K562 (cell line): Measurements from ENCODE around the gene SNRPD2. TPM values are rescaled to one million over a fixed set of nuclear protein-coding genes. Genes with fewer than 3 reads are reported as not detected.

Experiments
- ETS1 ChIP-seq: conservative IDR thresholded peaks from 2 replicates; pipeline ENCODE4 v1.6.1; 2011; ENCODE audit warnings: low read depth, mild to moderate bottlenecking, low read length; ENCODE audit not compliant: control insufficient read depth
- KAT8 ChIP-seq: fragments of 450-650 bp; IDR thresholded peaks from 2 replicates; pipeline ENCODE4 v1.6.1; 2016; ENCODE audit warnings: low read depth, mild to moderate bottlenecking
- KHSRP ChIP-seq: fragments of 450-650 bp; IDR thresholded peaks from 2 replicates; pipeline ENCODE4 v1.6.1; 2017
- MLX ChIP-seq, 2 experiments: fragments of 450-650 bp in 1 of 2; sonication (generic) in 1 of 2; formaldehyde crosslinking; conservative IDR thresholded peaks; 2 replicates each; pipeline versions ENCODE4 v1.4.0 to v1.8.1; 2020 to 2022; ENCODE audit warnings: mild to moderate bottlenecking in 1 of 2, missing genetic modification reagents in 1 of 2
- NFRKB ChIP-seq: fragments of 450-650 bp; IDR thresholded peaks from 2 replicates; pipeline ENCODE4 v1.6.1; 2016; ENCODE audit warnings: low read depth
- RAD51 ChIP-seq: fragments of 450-650 bp; IDR thresholded peaks from 2 replicates; pipeline ENCODE4 v1.7.1; 2016; ENCODE audit warnings: low read depth, mild to moderate bottlenecking, borderline replicate concordance
- TAF9B ChIP-seq: fragments of 450-650 bp; IDR thresholded peaks from 2 replicates; pipeline ENCODE4 v1.6.1; 2018; ENCODE audit warnings: mild to moderate bottlenecking; ENCODE audit not compliant: partially characterized antibody
- TEAD4 ChIP-seq, 2 experiments: sonication (generic) in 1 of 2; formaldehyde crosslinking in 1 of 2; IDR thresholded peaks; 2 replicates each; pipeline versions ENCODE4 v1.6.1 to v1.8.0; 2012 to 2022; ENCODE audit warnings: borderline replicate concordance in 1 of 2, inconsistent platforms in 1 of 2, low read length in 1 of 2, mild to moderate bottlenecking in 1 of 2, missing genetic modification reagents in 1 of 2
- ZBTB33 ChIP-seq: sonication (generic); formaldehyde crosslinking; IDR thresholded peaks from 2 replicates; pipeline ENCODE4 v1.8.1; 2023; ENCODE audit warnings: mild to moderate bottlenecking, missing genetic modification reagents
- ZKSCAN3 ChIP-seq: fragments of 250-450 bp; sonication (Bioruptor Pico); IDR thresholded peaks from 2 replicates; pipeline ENCODE4 v1.4.0; 2020
- ZNF217 ChIP-seq: sonication (generic); formaldehyde crosslinking; IDR thresholded peaks from 2 replicates; pipeline ENCODE4 v1.8.0; 2022; ENCODE audit warnings: mild to moderate bottlenecking, missing genetic modification reagents
- ZNF318 ChIP-seq, 2 experiments: fragments of 450-650 bp; IDR thresholded peaks; 2 replicates each; pipeline ENCODE4 v1.6.1; 2016; ENCODE audit warnings: mild to moderate bottlenecking in 2 of 2, borderline replicate concordance in 1 of 2, low read depth in 1 of 2, moderate library complexity in 1 of 2
- ZNF77 ChIP-seq: fragments of 250-450 bp; sonication (Bioruptor Pico); IDR thresholded peaks from 2 replicates; pipeline ENCODE4 v1.5.0; 2020
- polyA plus RNA-seq, 8 experiments: library from polyadenylated mRNA; depleted of rRNA in 4 of 8; stranded (reverse) in 5 of 8; unstranded in 3 of 8; fragments of >200 nt; fragmentation: Nextera tagmentation in 2 of 8; fragmentation: Illumina TruSeq in 1 of 8; extraction: Ambion mirVana in 2 of 8; extraction: Trizol in 1 of 8; gene quantifications; 2 replicates each; pipeline versions ENCODE4 v1.2.1 to v1.2.3, GENCODE V29; 2011 to 2014; ENCODE audit warnings: inconsistent platforms in 1 of 8, missing spikeins in 1 of 8
- total RNA-seq, 7 experiments: library from RNA; depleted of rRNA in 6 of 7; stranded (reverse); fragments of >200 nt in 6 of 7; fragmentation: Illumina TruSeq in 2 of 7; extraction: Trizol in 2 of 7; gene quantifications; 2 replicates each; pipeline versions ENCODE4 v1.2.1 to v1.2.3, GENCODE V29; 2011 to 2021; ENCODE audit warnings: low replicate concordance in 1 of 7

SNRPD2 gene
- total and polyA plus RNA-seq, 9 of the 15 experiments (the other 6 are each of a cell fraction or from before 2014, with no cell fraction given) = 728 to 4,411 (median 1,029) TPM

- TF ChIP-seq ZBTB33 (CRISPR knock-in tag) = no peak
- no peak for TF ChIP-seq NFRKB
- TF ChIP-seq MLX (CRISPR knock-in tag; conservative IDR thresholded peaks at IDR 0.05) = no peak
- TF ChIP-seq KAT8 = no peak
- no peak for TF ChIP-seq KHSRP
- no peak for TF ChIP-seq TEAD4 (IDR thresholded peaks at IDR 0.05; ENCODE audit: low read length)
- TF ChIP-seq TEAD4 (CRISPR knock-in tag; IDR thresholded peaks at IDR 0.05; ENCODE audit: borderline replicate concordance) = peak; percentile 89; the same call in 1 of the 2 replicates
- TF ChIP-seq ZNF217 (CRISPR knock-in tag) = 0 out of 2 replicates have a peak, but pooled peaks have one; percentile 68
- TF ChIP-seq ZNF318 (IDR thresholded peaks at IDR 0.05; ENCODE audit: borderline replicate concordance in 1 of 2, low read depth in 1 of 2) = no peak
- TF ChIP-seq ETS1 = 0 out of 2 replicates have a peak, but pooled peaks have one; percentile 21
- no peak for TF ChIP-seq ZKSCAN3
- no peak for TF ChIP-seq ZNF77 (CRISPR knock-in tag)
- TF ChIP-seq RAD51 = no peak
- TF ChIP-seq TAF9B = no peak
Measured at GRCh38 chr19:45641274-45642105, 50.3 kb downstream of the SNRPD2 start (continued).
